ENCODE data around the gene ORC1. TPM values are rescaled to one million over a fixed set of nuclear protein-coding genes. Genes with fewer than 3 reads are reported as not detected.

Gene ORC1
- total RNA-seq (ENCODE audit: unreplicated experiment): 4.9 TPM
- long read RNA-seq, partial matches to known transcripts: 4 of 5 reads
- long read RNA-seq, other reads (novel, unspliced or antisense): 0 of 5 reads

- Mint-ChIP-seq H3K9me3 (ENCODE audit: unreplicated experiment) (no peaks in the 10 kb centered on the region), H3K27ac (ENCODE audit: unreplicated experiment) (peak within 1 kb of the TSS; percentile 99), H3K4me3 (ENCODE audit: unreplicated experiment) (peak within 1 kb of the TSS; percentile 99), H3K4me1 (ENCODE audit: unreplicated experiment) (peaks cover 21% of the 10 kb centered on the region), H3K27me3 (ENCODE audit: unreplicated experiment) (peaks cover 3% of the 10 kb centered on the region), H3K36me3 (ENCODE audit: low read depth, unreplicated experiment) (peaks cover 16% of the 10 kb centered on the region)
- TF ChIP-seq CTCF (IDR thresholded peaks at IDR 0.05; ENCODE audit: unreplicated experiment): peak; percentile 46
- peak; percentile 90 for DNase-seq (ENCODE audit: low spot score)
These were observed at the start of gene ORC1, which contains the start of gene PRPF38A for GRCh38 chr1:52404116-52404974. Gene ORC1 (minus strand): TSS chr1:52404423. CDS start chr1:52402223, 2,200 bp downstream. Gene PRPF38A (plus strand): TSS chr1:52404602. CDS start chr1:52404750, 148 bp downstream.

DNA sequence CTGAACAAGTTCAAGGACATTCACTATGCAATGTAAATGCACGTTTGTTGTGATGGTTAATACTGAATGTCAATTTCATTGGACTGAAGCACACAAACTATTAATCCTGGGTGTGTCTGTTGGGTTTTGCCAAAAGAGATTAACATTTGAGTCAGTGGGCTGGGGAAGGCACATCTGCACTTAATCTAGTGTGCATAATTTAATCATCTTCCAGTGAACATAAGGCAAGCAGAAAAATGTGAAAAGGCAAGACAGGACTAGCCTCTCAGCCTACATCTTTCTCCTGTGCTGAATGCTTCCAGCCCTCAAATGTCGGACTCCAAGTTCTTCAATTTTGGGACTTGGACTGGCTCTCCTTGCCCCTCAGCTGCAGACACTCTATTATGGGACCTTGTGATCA lies 40.2 kb upstream of the ORC1 start:
- no peak for DNase-seq (ENCODE audit: low spot score)
- Mint-ChIP-seq H3K27me3 (ENCODE audit: unreplicated experiment) (no peaks in the 10 kb centered on the region), H3K9me3 (ENCODE audit: unreplicated experiment) (no peaks in the 10 kb centered on the region), H3K27ac (ENCODE audit: unreplicated experiment) (no peak overlapping the region), H3K36me3 (ENCODE audit: low read depth, unreplicated experiment) (peaks cover 8% of the 10 kb centered on the region), H3K4me3 (ENCODE audit: unreplicated experiment) (no peak overlapping the region), H3K4me1 (ENCODE audit: unreplicated experiment) (no peaks in the 10 kb centered on the region)
- TF ChIP-seq CTCF (IDR thresholded peaks at IDR 0.05; ENCODE audit: unreplicated experiment): no peak

DNA sequence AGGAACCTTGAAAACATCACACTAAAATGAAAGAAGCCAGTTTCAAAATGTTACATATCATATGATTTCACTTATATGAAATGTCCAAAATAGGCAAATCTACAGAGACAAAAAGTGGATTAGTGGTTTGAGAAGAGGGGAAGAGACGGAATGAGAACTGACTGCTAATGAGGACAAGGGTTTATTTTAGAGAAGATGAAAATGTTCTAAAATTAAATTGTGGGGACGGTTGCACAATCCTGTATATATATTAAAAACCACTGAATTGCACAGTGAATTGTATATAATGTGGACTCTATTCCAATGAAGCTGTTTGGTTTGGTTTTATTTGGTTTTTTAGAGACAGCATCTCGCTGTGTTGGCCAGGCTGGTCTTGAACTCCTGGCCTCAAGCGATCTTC lies 35.8 kb upstream of the ORC1 start:
- no peak for TF ChIP-seq CTCF (IDR thresholded peaks at IDR 0.05; ENCODE audit: unreplicated experiment)
- DNase-seq (ENCODE audit: low spot score): no peak
- Mint-ChIP-seq H3K27ac (ENCODE audit: unreplicated experiment) (no peak overlapping the region), H3K9me3 (ENCODE audit: unreplicated experiment) (no peaks in the 10 kb centered on the region), H3K4me3 (ENCODE audit: unreplicated experiment) (no peak overlapping the region), H3K27me3 (ENCODE audit: unreplicated experiment) (no peaks in the 10 kb centered on the region), H3K4me1 (ENCODE audit: unreplicated experiment) (no peaks in the 10 kb centered on the region), H3K36me3 (ENCODE audit: low read depth, unreplicated experiment) (peaks cover 14% of the 10 kb centered on the region)

DNA sequence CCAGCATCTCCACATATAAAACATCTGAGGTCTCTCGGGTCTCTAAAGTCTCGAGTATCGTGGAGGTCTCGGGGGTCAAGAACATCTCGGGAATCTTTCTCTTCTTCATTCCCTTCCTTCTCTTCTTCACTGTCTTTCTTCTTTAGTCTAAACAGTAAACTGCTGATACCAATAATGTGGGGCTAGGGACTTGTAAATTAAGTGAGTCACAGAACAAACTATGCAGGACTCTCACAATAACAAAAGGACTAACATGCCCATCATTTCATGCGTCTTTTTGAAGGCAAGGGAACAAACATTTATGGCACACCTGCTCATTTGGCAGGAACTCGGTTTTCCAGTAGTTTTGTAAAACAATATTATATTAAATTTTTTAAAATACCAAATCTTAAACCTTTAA lies 32.6 kb upstream of the ORC1 start:
- H3K36me3 Mint-ChIP-seq (ENCODE audit: low read depth, unreplicated experiment): peaks cover 20% of the 10 kb centered on the region
- DNase-seq (ENCODE audit: low spot score): no peak
- H3K4me1 Mint-ChIP-seq (ENCODE audit: unreplicated experiment): no peaks in the 10 kb centered on the region
- H3K4me3 Mint-ChIP-seq (ENCODE audit: unreplicated experiment): no peak overlapping the region
- no peak overlapping the region for H3K27ac Mint-ChIP-seq (ENCODE audit: unreplicated experiment)
- H3K9me3 Mint-ChIP-seq (ENCODE audit: unreplicated experiment): no peaks in the 10 kb centered on the region
- H3K27me3 Mint-ChIP-seq (ENCODE audit: unreplicated experiment): no peaks in the 10 kb centered on the region
- TF ChIP-seq CTCF (IDR thresholded peaks at IDR 0.05; ENCODE audit: unreplicated experiment): no peak

DNA sequence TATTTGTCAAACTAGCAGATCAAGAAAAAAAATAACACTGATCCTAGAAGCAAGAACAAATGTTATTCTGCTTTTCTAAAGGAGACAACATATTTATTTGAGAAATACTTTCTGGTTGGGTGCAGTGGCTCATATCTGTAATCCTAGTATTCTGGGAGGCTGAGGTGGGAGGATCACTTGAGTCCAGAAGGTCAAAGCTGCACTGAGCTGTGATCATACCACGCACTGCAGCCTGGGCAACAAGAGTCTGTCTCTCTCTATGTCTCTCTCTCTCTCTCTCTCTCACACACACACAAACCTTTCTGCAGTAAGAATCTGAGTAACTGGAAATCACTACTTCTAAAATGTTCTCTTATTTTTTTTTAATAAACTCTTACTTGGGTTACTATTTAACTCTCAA lies 31.4 kb upstream of the ORC1 start:
- Mint-ChIP-seq H3K36me3 (ENCODE audit: low read depth, unreplicated experiment) (peaks cover 23% of the 10 kb centered on the region), H3K27me3 (ENCODE audit: unreplicated experiment) (no peaks in the 10 kb centered on the region), H3K9me3 (ENCODE audit: unreplicated experiment) (no peaks in the 10 kb centered on the region), H3K27ac (ENCODE audit: unreplicated experiment) (peak overlapping the region; percentile 14), H3K4me3 (ENCODE audit: unreplicated experiment) (no peak overlapping the region), H3K4me1 (ENCODE audit: unreplicated experiment) (no peaks in the 10 kb centered on the region)
- TF ChIP-seq CTCF (IDR thresholded peaks at IDR 0.05; ENCODE audit: unreplicated experiment): no peak
- no peak for DNase-seq (ENCODE audit: low spot score)
